Smooth muscle cell (in vitro differentiated cells): Measurements from ENCODE around the gene TOP1. TPM values are rescaled to one million over a fixed set of nuclear protein-coding genes. Genes with fewer than 3 reads are reported as not detected.

Experiments used
- DNase-seq: peaks from one replicate; lab custom pipeline; 2025; ENCODE audit not compliant: unreplicated experiment; lab: John Stamatoyannopoulos, UW
- H2AFZ ChIP-seq: fragments of 200-600 bp; sonication (generic); 2 replicates; pipeline ENCODE4 v1.6.0; 2016; ENCODE audit warnings: antibody characterized with exemption, low read depth, mild to moderate bottlenecking
- H3F3A ChIP-seq: fragments of 200-600 bp; sonication (generic); 2 replicates; pipeline ENCODE4 v1.6.0; 2017; ENCODE audit warnings: antibody characterized with exemption, low read depth
- H3K27ac ChIP-seq: fragments of 200-600 bp; sonication (generic); 2 replicates; pipeline ENCODE4 v1.5.1; 2016; ENCODE audit warnings: low read depth, mild to moderate bottlenecking
- H3K27me3 ChIP-seq: fragments of 200-600 bp; sonication (generic); 2 replicates; pipeline ENCODE4 v1.6.1; 2016; ENCODE audit warnings: low read depth, mild to moderate bottlenecking
- H3K36me3 ChIP-seq: fragments of 200-600 bp; sonication (generic); 2 replicates; pipeline ENCODE4 v1.5.1; 2016; ENCODE audit warnings: low read depth
- H3K4me1 ChIP-seq: fragments of 200-600 bp; sonication (generic); 2 replicates; pipeline ENCODE4 v1.5.1; 2016; ENCODE audit warnings: low read depth
- H3K4me2 ChIP-seq: fragments of 200-600 bp; sonication (generic); 2 replicates; pipeline ENCODE4 v1.6.0; 2016; ENCODE audit warnings: mild to moderate bottlenecking
- H3K4me3 ChIP-seq: fragments of 200-600 bp; sonication (generic); 2 replicates; pipeline ENCODE4 v1.5.1; 2016; ENCODE audit warnings: mild to moderate bottlenecking
- H3K79me2 ChIP-seq: fragments of 200-600 bp; sonication (generic); 2 replicates; pipeline ENCODE4 v1.6.0; 2016; ENCODE audit warnings: low read depth, mild to moderate bottlenecking
- H3K9ac ChIP-seq: fragments of 200-600 bp; sonication (generic); 2 replicates; pipeline ENCODE4 v1.6.0; 2016; ENCODE audit warnings: low read depth
- H3K9me3 ChIP-seq: fragments of 200-600 bp; sonication (generic); replicated peaks from 2 replicates; pipeline ENCODE4 v1.5.1; 2016; ENCODE audit warnings: low read depth
- H4K20me1 ChIP-seq: fragments of 200-600 bp; sonication (generic); 2 replicates; pipeline ENCODE4 v1.6.0; 2016; ENCODE audit warnings: low read depth
- WGBS: methylation state at CpG from one replicate; pipeline ENCODE4 v1.1.7; 2016; ENCODE audit warnings: low lambda C conversion rate; 5-methylcytosine and 5-hydroxymethylcytosine counted together
- polyA plus RNA-seq: library from polyadenylated mRNA; unstranded; fragments of >200 nt; fragmentation: Nextera tagmentation; extraction: Ambion mirVana; gene quantifications from 2 replicates; pipeline ENCODE4 v1.2.1, GENCODE V29; 2016
- total RNA-seq: library from RNA; depleted of rRNA; stranded (reverse); fragments of >200 nt; gene quantifications from 2 replicates; pipeline ENCODE4 v1.2.3, GENCODE V29; 2014
- TF ChIP-seq, protein P1 (sequence below): fragments of 200-600 bp; sonication (generic); IDR thresholded peaks from 2 replicates; pipeline ENCODE4 v1.5.1; 2017; ENCODE audit warnings: borderline replicate concordance, mild to moderate bottlenecking, antibody characterized with exemption; ENCODE audit not compliant: insufficient read depth, poor library complexity, severe bottlenecking

TOP1 gene
- total and polyA plus RNA-seq, 2 experiments from 2014 or later: 17.0 to 28.6 TPM

DNA sequence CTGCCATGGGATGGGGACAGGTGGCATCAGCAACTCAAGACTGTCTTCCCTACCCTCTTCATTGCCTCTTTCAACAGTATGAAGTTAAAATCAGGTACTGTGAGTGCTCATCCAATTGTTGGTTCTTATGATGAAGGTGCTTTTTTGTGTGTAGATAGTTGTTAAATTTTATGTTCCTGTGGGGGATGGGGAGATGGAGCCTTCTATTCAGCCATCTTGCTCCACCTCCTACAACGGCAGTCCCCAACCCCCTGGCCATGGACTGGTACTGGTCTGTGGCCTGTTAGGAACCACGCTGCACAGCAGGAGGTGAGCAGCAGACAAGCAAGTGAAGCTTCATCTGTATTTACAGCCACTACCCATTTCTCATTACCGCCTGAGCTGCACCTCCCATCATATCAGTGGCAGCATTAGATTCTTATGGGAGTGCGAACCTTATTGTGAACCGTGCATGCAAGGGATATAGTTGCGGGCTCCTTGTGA is 47.8 kb upstream of the TOP1 start:
- H3K79me2 ChIP-seq: no peaks in the 10 kb centered on the region
- H3F3A ChIP-seq: no peaks in the 10 kb centered on the region
- H3K36me3 ChIP-seq: no peaks in the 10 kb centered on the region
- no peak overlapping the region for H3K27ac ChIP-seq
- no peak for DNase-seq
- no peaks in the 10 kb centered on the region for H3K27me3 ChIP-seq
- H3K4me1 ChIP-seq: no peaks in the 10 kb centered on the region
- peaks cover 4% of the 10 kb centered on the region for H3K9me3 ChIP-seq
- no peaks in the 10 kb centered on the region for H4K20me1 ChIP-seq
- 97% methylated on average over 6 of the region's 6 CpGs for WGBS
- H2AFZ ChIP-seq: no peak overlapping the region
- no peak overlapping the region for H3K4me3 ChIP-seq
- TF ChIP-seq, protein P1, sequence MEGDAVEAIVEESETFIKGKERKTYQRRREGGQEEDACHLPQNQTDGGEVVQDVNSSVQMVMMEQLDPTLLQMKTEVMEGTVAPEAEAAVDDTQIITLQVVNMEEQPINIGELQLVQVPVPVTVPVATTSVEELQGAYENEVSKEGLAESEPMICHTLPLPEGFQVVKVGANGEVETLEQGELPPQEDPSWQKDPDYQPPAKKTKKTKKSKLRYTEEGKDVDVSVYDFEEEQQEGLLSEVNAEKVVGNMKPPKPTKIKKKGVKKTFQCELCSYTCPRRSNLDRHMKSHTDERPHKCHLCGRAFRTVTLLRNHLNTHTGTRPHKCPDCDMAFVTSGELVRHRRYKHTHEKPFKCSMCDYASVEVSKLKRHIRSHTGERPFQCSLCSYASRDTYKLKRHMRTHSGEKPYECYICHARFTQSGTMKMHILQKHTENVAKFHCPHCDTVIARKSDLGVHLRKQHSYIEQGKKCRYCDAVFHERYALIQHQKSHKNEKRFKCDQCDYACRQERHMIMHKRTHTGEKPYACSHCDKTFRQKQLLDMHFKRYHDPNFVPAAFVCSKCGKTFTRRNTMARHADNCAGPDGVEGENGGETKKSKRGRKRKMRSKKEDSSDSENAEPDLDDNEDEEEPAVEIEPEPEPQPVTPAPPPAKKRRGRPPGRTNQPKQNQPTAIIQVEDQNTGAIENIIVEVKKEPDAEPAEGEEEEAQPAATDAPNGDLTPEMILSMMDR: no peak
- H3K4me2 ChIP-seq: no peak overlapping the region
- H3K9ac ChIP-seq: no peak overlapping the region

DNA sequence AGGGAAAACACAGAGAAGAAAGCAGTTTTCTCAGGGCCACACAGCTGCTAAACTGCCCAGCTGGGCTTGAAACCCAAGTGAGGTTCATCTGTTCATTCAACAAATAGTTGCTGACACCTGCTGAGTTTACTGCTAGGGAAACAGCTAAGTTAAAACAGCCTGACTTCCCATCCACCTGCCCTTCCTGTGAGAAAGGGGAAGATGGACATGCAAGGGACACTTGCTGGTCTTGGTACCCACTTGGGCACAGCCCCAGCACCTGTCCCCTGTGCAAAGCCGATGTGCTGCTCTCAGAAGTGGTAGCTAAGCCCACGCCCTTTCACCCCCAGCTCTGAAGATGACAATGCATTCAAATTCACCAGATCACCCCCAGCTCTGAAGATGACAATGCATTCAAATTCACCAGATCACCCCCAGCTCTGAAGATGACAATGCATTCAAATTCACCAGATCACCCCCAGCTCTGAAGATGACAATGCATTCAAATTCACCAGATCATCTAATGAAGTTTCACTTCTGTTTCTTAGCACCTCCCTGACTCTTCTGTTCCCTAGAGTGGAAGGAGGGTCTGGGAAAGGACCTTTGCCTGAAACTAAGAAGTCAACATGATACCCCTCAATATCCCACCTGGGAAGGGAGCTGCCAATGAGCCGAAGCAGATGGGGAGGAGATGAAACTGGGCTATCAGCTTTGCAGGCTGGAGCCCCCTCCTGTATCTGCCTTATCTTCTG is 46.0 kb upstream of the TOP1 start:
- Histone ChIP-seq H3K4me3 (no peak overlapping the region), H3K4me1 (no peaks in the 10 kb centered on the region), H3K9ac (no peak overlapping the region), H4K20me1 (no peaks in the 10 kb centered on the region), H2AFZ (no peak overlapping the region), H3K27ac (no peak overlapping the region), H3K27me3 (no peaks in the 10 kb centered on the region), H3F3A (no peaks in the 10 kb centered on the region), H3K9me3 (peaks cover 3% of the 10 kb centered on the region), H3K79me2 (no peaks in the 10 kb centered on the region), H3K4me2 (no peak overlapping the region), H3K36me3 (no peaks in the 10 kb centered on the region)
- no peak for DNase-seq
- TF ChIP-seq, protein P1: no peak
- 82% methylated on average over 3 of the region's 3 CpGs for WGBS

DNA sequence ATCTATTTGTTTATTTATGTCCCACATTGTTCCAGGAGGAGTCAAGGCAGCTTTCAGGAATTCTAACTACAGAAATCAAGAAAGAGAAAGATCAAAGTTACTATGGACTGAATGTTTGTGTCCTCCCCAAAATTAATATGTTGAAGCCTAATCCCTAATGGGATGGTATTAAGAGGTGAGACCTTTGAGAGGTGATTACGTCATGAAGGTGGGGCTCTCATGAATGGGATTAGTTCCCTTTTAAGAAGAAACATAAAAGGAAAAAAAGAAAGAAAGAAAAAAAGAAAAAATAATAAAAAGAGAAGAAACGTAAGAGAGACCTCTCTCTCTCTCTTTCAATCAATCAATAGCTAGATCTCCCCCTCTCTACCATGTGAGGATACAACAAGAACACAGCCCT is 44.7 kb upstream of the TOP1 start:
- 89% methylated on average over 2 of the region's 2 CpGs for WGBS
- DNase-seq: no peak
- Histone ChIP-seq H3K4me3 (no peak overlapping the region), H3K9ac (no peak overlapping the region), H3K27ac (no peak overlapping the region), H2AFZ (no peak overlapping the region), H3K4me2 (no peak overlapping the region), H3F3A (no peaks in the 10 kb centered on the region), H3K4me1 (no peaks in the 10 kb centered on the region), H3K27me3 (no peaks in the 10 kb centered on the region), H3K36me3 (no peaks in the 10 kb centered on the region), H4K20me1 (no peaks in the 10 kb centered on the region), H3K79me2 (no peaks in the 10 kb centered on the region), H3K9me3 (no peaks in the 10 kb centered on the region)
- TF ChIP-seq, protein P1: no peak

DNA sequence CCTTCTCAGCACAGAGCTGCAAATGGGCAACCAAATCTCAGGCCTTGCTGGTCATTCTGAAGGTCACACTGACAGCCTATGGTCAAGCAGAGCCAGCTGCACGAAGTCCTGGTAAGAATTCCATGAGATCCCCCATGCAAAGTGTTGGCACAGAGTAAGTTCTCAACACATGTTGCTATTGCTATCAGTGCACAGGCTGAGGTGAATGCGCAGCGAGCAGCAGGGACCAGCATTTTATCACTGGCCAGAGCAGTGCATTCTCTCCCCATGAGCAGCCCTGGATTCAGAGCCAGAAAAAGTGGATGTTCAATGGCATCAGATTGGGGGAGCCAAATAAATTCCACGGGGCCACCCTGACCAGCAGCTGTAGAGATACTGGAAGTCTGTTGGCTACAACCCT is 44.1 kb upstream of the TOP1 start:
- TF ChIP-seq, protein P1: no peak
- Histone ChIP-seq H3F3A (no peaks in the 10 kb centered on the region), H3K9ac (no peak overlapping the region), H3K4me1 (no peaks in the 10 kb centered on the region), H3K4me3 (no peak overlapping the region), H2AFZ (no peak overlapping the region), H3K27me3 (no peaks in the 10 kb centered on the region), H3K79me2 (no peaks in the 10 kb centered on the region), H3K36me3 (no peaks in the 10 kb centered on the region), H3K4me2 (no peak overlapping the region), H4K20me1 (no peaks in the 10 kb centered on the region), H3K9me3 (no peaks in the 10 kb centered on the region), H3K27ac (no peak overlapping the region)
- DNase-seq: no peak
- 90% methylated on average over 4 of the region's 4 CpGs for WGBS
